Liver (tissue), 3 donors: ENCODE measurements around the gene PPP6R1.
"Not testable (repeated sequence)": the region's sequence is repeated elsewhere in the genome, so short reads cannot be mapped to it uniquely, and the experiment has no call there.

Experiments
- EGR1 ChIP-seq, 2 donors: IDR thresholded peaks; 2 replicates each; pipeline ENCODE4 v1.6.1; 2016 to 2018; ENCODE audit warnings: antibody characterized with exemption in 2 of 2, low read depth in 2 of 2
- GABPA ChIP-seq, 2 donors: IDR thresholded peaks in 1 of 2; conservative IDR thresholded peaks in 1 of 2; 2 replicates each; pipeline ENCODE4 v1.6.1; 2016; ENCODE audit warnings: antibody characterized with exemption in 2 of 2, mild to moderate bottlenecking in 1 of 2, moderate library complexity in 1 of 2
- RAD21 ChIP-seq, 2 donors: IDR thresholded peaks; 2 replicates each; pipeline ENCODE4 v1.6.1; 2016; ENCODE audit warnings: antibody characterized with exemption in 2 of 2, mild to moderate bottlenecking in 2 of 2
- SP1 ChIP-seq: IDR thresholded peaks from 2 replicates; pipeline ENCODE4 v1.6.1; 2018; ENCODE audit warnings: antibody characterized with exemption, mild to moderate bottlenecking
- TAF1 ChIP-seq: conservative IDR thresholded peaks from 2 replicates; pipeline ENCODE4 v1.6.1; 2016; ENCODE audit warnings: antibody characterized with exemption, mild to moderate bottlenecking
- TF ChIP-seq, protein P1 (sequence below): IDR thresholded peaks from 2 replicates; pipeline ENCODE4 v1.6.1; 2016; ENCODE audit warnings: antibody characterized with exemption, mild to moderate bottlenecking
- TF ChIP-seq, protein P2 (sequence below): fragments of 150-350 bp; IDR thresholded peaks from 2 replicates; pipeline ENCODE4 v1.5.1; 2017; ENCODE audit warnings: improper control_type of control experiment, low read depth, low read length; ENCODE audit not compliant: missing input control
- TF ChIP-seq, protein P3 (sequence below): IDR thresholded peaks from 2 replicates; pipeline ENCODE4 v1.6.1; 2016; ENCODE audit warnings: antibody characterized with exemption
- TF ChIP-seq, protein P4 (sequence below): IDR thresholded peaks from 2 replicates; pipeline ENCODE4 v1.6.1; 2016; ENCODE audit warnings: antibody characterized with exemption
- donor health status: healthy.
- donor health status: healthy.

DNA sequence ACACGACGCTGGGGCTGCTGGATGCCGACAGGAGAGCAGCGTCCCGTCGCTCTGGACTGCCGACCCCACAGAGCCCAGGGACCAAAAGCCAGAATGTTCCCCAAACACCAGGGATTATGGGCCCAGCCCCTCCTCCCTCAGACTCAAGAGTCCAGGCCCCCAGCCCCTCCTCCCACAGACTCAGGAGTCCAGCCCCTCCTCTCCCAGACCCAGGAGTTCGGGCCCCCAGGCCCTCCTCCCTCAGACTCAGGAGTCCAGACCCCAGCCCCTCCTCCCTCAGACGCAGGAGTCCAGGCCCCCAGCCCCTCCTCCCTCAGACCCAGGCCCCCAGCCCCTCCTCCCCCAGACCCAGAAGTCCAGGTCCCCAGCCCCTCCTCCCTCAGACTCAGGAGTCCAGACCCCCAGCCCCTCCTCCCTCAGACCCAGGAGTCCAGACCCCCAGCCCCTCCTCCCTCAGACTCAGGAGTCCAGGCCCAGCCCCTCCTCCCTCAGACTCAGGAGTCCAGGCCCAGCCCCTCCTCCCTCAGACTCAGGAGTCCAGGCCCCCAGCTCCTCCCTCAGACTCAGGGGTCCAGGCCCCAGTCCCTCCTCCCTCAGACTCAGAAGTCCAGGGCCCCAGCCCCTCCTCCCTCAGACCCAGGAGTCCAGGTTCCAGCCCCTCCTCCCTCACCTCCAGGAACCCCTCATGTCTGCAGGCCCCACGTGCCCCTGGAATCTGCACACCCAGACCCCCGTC, 34.0 kb downstream of the PPP6R1 start:
- TF ChIP-seq, protein P1, sequence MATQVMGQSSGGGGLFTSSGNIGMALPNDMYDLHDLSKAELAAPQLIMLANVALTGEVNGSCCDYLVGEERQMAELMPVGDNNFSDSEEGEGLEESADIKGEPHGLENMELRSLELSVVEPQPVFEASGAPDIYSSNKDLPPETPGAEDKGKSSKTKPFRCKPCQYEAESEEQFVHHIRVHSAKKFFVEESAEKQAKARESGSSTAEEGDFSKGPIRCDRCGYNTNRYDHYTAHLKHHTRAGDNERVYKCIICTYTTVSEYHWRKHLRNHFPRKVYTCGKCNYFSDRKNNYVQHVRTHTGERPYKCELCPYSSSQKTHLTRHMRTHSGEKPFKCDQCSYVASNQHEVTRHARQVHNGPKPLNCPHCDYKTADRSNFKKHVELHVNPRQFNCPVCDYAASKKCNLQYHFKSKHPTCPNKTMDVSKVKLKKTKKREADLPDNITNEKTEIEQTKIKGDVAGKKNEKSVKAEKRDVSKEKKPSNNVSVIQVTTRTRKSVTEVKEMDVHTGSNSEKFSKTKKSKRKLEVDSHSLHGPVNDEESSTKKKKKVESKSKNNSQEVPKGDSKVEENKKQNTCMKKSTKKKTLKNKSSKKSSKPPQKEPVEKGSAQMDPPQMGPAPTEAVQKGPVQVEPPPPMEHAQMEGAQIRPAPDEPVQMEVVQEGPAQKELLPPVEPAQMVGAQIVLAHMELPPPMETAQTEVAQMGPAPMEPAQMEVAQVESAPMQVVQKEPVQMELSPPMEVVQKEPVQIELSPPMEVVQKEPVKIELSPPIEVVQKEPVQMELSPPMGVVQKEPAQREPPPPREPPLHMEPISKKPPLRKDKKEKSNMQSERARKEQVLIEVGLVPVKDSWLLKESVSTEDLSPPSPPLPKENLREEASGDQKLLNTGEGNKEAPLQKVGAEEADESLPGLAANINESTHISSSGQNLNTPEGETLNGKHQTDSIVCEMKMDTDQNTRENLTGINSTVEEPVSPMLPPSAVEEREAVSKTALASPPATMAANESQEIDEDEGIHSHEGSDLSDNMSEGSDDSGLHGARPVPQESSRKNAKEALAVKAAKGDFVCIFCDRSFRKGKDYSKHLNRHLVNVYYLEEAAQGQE: not testable (repeated sequence)
- TF ChIP-seq, protein P2, sequence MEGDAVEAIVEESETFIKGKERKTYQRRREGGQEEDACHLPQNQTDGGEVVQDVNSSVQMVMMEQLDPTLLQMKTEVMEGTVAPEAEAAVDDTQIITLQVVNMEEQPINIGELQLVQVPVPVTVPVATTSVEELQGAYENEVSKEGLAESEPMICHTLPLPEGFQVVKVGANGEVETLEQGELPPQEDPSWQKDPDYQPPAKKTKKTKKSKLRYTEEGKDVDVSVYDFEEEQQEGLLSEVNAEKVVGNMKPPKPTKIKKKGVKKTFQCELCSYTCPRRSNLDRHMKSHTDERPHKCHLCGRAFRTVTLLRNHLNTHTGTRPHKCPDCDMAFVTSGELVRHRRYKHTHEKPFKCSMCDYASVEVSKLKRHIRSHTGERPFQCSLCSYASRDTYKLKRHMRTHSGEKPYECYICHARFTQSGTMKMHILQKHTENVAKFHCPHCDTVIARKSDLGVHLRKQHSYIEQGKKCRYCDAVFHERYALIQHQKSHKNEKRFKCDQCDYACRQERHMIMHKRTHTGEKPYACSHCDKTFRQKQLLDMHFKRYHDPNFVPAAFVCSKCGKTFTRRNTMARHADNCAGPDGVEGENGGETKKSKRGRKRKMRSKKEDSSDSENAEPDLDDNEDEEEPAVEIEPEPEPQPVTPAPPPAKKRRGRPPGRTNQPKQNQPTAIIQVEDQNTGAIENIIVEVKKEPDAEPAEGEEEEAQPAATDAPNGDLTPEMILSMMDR: not testable (repeated sequence)
- TF ChIP-seq SP1; TAF1; EGR1 (IDR thresholded peaks at IDR 0.05; ENCODE audit: low read depth in 2 of 2); RAD21 (IDR thresholded peaks at IDR 0.05); GABPA (IDR thresholded peaks at IDR 0.05 in 1 of 2, conservative IDR thresholded peaks at IDR 0.05 in 1 of 2): not testable (repeated sequence)
- TF ChIP-seq, protein P3, sequence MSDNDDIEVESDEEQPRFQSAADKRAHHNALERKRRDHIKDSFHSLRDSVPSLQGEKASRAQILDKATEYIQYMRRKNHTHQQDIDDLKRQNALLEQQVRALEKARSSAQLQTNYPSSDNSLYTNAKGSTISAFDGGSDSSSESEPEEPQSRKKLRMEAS: not testable (repeated sequence)
- TF ChIP-seq, protein P4, sequence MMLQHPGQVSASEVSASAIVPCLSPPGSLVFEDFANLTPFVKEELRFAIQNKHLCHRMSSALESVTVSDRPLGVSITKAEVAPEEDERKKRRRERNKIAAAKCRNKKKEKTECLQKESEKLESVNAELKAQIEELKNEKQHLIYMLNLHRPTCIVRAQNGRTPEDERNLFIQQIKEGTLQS: not testable (repeated sequence)
